SH-SY5Y (cell line): Measurements from ENCODE around the gene C16orf78.

Experiments
- GATA2 ChIP-seq: IDR thresholded peaks from 2 replicates; pipeline ENCODE4 v1.6.1; 2011; ENCODE audit warnings: mild to moderate bottlenecking, low read depth, low read length
- GATA3 ChIP-seq: IDR thresholded peaks from 2 replicates; pipeline ENCODE4 v1.6.1; 2011; ENCODE audit warnings: low read depth, mild to moderate bottlenecking, low read length, moderate library complexity

- no peak for TF ChIP-seq GATA2
- TF ChIP-seq GATA3 = no peak
Observed at GRCh38 chr16:49439050-49439449, 65.4 kb downstream of the C16orf78 start.
